ENCODE measurements around the gene SMARCB1. TPM values are rescaled to one million over a fixed set of nuclear protein-coding genes. Genes with fewer than 3 reads are reported as not detected.

Gene SMARCB1
- total RNA-seq, result 17.0 and 26.8 TPM in 2 replicates

DNA sequence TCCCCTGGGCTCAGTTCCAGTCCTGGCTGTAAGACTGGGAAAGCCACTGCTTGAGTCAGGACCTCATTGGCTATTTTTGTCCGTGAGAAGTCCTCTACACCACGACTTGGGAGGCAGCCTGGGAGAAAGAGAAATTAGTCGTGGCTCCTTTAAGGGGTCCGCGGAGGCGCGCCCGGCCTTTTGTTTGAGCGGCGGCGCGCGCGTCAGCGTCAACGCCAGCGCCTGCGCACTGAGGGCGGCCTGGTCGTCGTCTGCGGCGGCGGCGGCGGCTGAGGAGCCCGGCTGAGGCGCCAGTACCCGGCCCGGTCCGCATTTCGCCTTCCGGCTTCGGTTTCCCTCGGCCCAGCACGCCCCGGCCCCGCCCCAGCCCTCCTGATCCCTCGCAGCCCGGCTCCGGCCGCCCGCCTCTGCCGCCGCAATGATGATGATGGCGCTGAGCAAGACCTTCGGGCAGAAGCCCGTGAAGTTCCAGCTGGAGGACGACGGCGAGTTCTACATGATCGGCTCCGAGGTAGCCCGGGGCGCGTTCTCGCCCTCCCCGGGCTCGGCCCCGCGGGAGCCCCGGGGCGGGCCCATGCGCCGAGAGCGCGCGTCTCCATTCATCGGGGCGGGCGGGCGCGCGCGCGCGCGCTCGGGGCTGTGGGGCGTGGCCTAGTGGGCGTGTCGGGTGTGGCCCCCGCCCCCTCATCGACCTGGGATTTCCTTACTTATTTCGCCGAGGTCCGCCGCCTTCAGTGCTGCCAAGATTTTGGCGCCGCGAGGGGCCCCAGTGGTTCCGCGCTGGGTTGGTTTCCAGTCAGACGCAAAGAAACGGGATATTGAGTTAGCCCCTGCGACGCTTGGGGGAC, at the start of gene SMARCB1:
Gene SMARCB1, plus strand, starts transcription at position 215 of the 848 bp plus-strand sequence. Its CDS starts 204 bp downstream, at position 419.

GRCh38 chr22:23750714-23751440, 35.9 kb upstream of the SMARCB1 start, which contains the start of gene ZNF70:
Gene ZNF70, minus strand, starts transcription at chr22:23751112. Its CDS starts 5,972 bp downstream, at chr22:23745140.

DNA sequence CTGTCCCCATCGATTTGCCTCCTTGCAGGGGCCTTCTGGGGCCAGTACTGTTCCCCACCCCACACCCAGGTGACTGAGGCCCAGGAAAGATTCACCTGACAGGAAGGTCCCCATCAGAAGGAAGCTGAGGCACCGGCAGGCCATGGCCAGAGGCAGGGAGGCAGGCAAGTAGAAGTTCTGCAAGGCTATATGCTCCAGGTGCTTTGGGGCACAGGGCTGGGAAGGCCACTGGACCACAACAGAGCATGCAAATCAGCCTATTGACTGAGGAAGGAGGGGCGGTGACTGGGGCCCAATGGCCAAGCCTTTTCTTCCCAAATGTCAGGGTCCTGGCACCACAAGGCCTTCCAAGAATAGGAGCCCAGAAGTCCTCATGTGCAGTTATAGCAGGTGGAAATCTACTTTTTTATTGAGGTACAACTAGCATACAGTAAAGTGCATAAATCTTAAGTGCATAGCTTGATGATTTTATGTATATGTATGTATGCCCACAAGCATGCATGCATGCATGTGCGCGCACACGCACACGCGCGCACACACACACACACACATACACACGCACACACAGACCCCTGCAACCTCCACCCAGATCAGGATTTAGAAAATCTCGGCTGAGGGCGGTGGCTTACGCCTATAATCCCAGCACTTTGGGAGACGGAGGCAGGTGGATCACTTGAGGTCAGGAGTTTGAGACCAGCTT, 32.4 kb upstream of the SMARCB1 start, which contains the start of gene VPREB3:
Gene VPREB3, minus strand, starts transcription at position 206 of the 700 bp plus-strand sequence. Its CDS starts 62 bp downstream, at position 144.

GRCh38 chr22:23762842-23763578, 23.8 kb upstream of the SMARCB1 start, which contains the start of gene C22orf15:
Gene C22orf15, plus strand, starts transcription at chr22:23762990. Its CDS starts 317 bp downstream, at chr22:23763307.

DNA sequence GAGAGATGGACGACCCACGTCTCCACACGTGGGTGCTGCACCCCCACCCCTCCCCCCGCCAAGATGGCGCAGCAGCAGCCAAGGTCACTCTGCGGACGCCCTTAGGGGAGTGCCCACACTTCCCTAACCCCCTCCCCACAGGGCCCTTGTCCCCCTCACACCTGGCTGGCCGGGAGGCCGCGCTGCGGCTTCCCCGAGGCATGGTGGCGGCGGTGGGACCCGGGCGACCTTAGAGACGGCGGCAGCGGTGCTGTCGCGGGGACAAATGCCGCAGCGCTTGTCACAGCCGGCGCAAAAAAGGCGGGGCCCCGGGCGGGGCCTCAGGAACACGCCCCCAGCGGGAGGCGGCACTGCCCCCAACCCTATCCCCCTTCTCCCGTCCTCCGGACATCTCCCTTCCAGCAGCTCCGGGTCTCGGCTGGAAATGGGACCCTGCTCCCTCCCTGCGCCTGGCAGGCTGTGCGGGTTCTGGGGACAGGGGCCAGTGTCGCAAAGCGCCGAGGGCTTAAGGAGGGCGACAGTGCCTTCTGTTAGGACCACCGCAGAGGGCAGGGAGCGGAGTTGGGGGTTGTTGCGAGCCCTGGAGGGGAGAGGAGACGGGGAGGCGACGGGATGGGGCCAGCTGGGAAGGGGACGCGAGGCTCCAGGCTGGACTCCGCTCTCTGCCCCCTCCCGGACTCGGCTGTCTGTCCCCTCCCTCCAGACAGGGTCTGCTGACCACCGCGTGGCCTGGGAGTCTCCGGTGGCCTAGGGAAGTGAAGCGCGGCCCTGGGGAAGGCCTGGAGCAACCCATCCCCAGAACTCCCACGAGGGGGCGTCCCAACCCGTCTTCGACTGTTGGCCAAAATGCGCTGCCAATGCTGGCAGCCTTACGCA, 18.9 kb upstream of the SMARCB1 start, which contains the start of gene CHCHD10:
Gene CHCHD10, minus strand, starts transcription at position 300 of the 876 bp plus-strand sequence. Its CDS starts 98 bp downstream, at position 202.

DNA sequence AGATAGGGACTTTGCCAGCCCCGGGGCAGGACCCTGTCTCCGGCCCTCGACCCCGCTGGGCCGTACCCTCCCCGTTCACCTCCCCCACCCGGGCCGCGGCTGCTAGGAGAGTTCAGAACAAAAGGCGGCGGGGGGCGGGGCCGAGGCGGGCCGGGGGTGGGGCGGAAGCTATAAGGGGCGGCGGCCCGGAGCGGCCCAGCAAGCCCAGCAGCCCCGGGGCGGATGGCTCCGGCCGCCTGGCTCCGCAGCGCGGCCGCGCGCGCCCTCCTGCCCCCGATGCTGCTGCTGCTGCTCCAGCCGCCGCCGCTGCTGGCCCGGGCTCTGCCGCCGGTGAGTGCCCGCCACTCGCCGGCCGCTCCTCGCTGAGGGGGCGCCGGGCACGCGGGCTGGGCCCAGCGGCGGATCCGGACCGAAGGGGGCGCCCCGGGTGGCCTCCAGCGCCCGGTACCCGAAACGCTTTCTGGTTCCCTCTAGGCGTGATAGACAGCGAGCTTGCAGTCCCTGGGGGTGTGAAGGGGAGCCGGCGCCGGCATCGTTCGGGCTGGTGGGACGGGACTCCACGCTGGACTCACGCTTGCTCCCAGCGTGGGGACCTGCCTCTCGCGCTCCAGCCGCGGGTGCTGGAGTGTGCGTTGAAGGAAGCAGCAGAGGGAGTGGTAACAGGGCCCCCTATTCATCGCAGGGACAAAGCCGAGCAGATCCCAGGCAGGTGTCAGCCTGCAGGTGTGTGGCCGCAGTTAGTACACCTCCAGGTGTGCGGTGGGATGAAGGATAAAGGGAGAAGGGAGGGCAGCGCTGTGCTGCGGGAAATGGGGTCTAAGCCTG, 13.9 kb upstream of the SMARCB1 start, which contains the start of gene MMP11:
Gene MMP11, plus strand, starts transcription at position 201 of the 825 bp plus-strand sequence. Its CDS starts 22 bp downstream, at position 223.

GRCh38 chr22:23838681-23839468, 52.1 kb downstream of the SMARCB1 start, which contains the start of gene DERL3:
Gene DERL3, minus strand, starts transcription at chr22:23839006. Its CDS starts 19 bp downstream, at chr22:23838987.

GRCh38 chr22:23857606-23858483, 71.1 kb downstream of the SMARCB1 start, which contains the start of gene SLC2A11:
Gene SLC2A11, plus strand, starts transcription at chr22:23857875. Its CDS starts 125 bp downstream, at chr22:23858000.

Other genes with a start within 250 kb of the SMARCB1 start
- gene IGLL1, start 206.7 kb upstream of the SMARCB1 start, total RNA-seq, result not detected in 2 replicates
- 0.06 TPM in 1 of 2 replicates, not detected in the other for gene DRICH1, start 154.6 kb upstream of the SMARCB1 start, total RNA-seq
- gene RGL4, start 96.0 kb upstream of the SMARCB1 start, total RNA-seq, result not detected in 2 replicates
- gene ZNF70, start 35.9 kb upstream of the SMARCB1 start, total RNA-seq, result 1.1 and 3.1 TPM in 2 replicates
- gene VPREB3, start 32.5 kb upstream of the SMARCB1 start, total RNA-seq, result not detected in 2 replicates
- 0.13 and 0.81 TPM in 2 replicates for gene C22orf15, start 24.0 kb upstream of the SMARCB1 start, total RNA-seq
- 2.8 and 5.4 TPM in 2 replicates for gene CHCHD10, start 19.0 kb upstream of the SMARCB1 start, total RNA-seq
- 1.9 and 8.6 TPM in 2 replicates for gene MMP11, start 14.1 kb upstream of the SMARCB1 start, total RNA-seq
- 0.38 and 0.49 TPM in 2 replicates for gene DERL3, start 52.0 kb downstream of the SMARCB1 start, total RNA-seq
- gene SLC2A11, start 70.9 kb downstream of the SMARCB1 start, total RNA-seq, result 2.8 and 7.9 TPM in 2 replicates
- 164 and 291 TPM in 2 replicates for gene MIF, start 107.4 kb downstream of the SMARCB1 start, total RNA-seq
- gene GSTT2B, start 174.2 kb downstream of the SMARCB1 start, total RNA-seq, result 1.3 and 7.0 TPM in 2 replicates
- 0.25 and 1.1 TPM in 2 replicates for gene DDTL, start 179.9 kb downstream of the SMARCB1 start, total RNA-seq
- gene DDT, start 187.5 kb downstream of the SMARCB1 start, total RNA-seq, result 65.6 and 81.6 TPM in 2 replicates
- not detected in 2 replicates for gene GSTT2, start 193.2 kb downstream of the SMARCB1 start, total RNA-seq
- not detected in 2 replicates for gene GSTT4, start 218.5 kb downstream of the SMARCB1 start, total RNA-seq
- 28.5 and 57.3 TPM in 2 replicates for gene CABIN1, start 224.3 kb downstream of the SMARCB1 start, total RNA-seq